RCC 7860 (cell line): ENCODE results near the gene ZSCAN1.

Source experiments
- DNase-seq: peaks from one replicate; pipeline ENCODE4 v3.0.0-alpha.2; 2015; ENCODE audit warnings: low spot score
- FAIRE-seq: peaks from 2 replicates; lab custom pipeline; 2012; peaks lifted over from hg19 to GRCh38; lab: Jason Lieb, UNC

Gene ZSCAN1

DNA sequence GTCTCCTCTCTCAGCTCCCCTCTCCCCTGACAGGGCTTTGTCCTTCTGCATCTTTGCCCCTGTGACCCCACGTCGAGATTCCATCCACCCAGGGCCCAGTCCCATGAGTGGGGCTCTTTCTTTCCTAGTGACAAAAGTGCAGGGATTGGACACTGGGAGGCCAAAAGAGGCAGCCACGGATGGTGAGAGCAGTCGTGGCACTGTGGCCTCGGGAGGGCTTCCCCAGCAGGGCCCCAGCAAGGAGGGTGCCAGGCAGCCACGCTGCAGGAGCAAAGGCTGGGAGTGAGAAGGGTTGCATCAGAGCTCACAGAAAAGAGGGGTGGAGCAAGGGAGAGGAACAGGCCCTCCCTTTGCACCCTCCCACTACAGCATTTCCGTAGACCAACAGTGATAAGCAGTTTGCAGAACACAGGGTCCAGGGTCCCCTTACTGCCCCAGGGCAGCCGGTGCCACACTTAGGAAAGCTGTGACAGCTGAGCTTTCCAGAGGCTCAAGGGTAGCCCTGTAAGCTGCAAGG is 4.9 kb downstream of the ZSCAN1 start:
- DNase-seq, result no peak
- FAIRE-seq, result no peak

DNA sequence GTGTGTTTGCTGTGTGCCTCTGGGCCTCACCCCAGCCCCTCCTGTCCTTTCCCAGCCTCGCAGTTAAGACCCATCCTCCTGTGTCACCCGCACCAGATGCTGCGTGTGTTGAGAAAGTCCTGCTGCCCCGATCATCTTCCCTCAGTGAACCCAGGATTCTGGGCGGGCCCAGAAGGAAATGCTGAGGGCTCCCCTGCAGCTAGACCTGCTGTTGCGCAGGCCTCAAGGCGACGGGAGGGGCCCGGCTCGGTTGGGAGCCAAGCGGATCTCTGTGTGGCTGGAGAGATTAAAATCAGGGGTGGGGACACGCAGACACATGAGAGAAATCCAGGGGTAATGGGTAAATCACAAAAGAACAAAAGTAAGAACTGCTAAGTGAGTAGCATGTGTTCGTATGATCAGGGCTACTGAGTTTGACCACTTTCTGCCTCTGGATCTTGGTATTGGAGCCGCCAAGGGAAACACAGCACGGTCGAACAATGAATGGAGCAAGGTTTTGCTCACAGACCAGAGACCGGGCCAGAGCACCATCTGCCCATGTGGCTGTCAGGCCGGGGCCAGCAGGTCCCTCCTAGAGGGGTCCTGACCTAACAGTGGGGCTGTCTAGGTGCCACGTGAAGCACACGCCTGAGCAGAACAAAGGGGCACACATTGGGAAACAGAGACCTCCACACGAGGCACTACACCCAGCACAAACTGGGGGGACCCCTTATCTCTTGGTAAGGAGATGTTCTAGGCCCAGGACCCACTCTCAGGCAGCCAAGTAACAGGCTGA is 7.1 kb downstream of the ZSCAN1 start:
- DNase-seq (no peak), FAIRE-seq (no peak)

DNA sequence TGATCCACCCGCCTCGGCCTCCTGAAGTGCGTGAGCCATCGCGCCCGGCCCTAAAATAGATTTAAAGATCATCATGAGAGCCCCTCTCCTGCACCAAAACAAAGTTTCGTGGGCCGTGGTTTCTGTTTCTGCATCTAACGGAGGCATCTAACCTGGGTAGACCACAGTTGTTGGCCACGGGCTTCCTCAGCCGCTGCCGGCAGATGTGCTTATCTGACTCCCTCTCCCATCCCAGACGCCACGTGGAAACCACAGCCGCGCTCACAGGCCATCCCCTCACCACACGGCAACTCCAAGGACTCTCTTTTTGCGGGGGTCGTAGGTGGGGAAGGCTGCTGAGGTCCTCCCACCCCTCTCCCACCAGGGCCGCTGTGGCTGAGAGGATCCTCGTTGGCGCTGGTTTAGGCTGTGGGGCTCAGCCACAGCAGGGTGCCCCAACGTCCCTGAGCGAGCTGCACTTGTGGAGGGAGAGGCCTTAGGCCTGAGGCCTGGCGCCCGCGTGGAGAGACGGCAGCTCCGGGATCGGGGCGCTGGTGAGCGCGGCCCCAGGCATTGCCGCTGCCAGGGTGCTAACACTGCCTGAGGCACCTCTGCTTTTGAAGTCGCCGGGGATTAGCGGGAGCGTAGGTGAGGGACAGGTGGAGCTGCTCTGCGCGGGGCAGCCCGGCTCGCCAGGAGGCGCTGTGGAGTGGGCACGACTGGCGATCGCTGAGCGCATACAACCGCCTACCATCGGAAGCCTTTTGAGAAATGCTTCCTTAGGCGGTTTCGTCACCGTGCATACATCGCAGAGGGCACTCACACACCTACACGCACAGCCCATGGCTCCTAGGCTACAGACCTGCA is 8.9 kb downstream of the ZSCAN1 start:
- no peak for DNase-seq
- FAIRE-seq, result no peak

DNA sequence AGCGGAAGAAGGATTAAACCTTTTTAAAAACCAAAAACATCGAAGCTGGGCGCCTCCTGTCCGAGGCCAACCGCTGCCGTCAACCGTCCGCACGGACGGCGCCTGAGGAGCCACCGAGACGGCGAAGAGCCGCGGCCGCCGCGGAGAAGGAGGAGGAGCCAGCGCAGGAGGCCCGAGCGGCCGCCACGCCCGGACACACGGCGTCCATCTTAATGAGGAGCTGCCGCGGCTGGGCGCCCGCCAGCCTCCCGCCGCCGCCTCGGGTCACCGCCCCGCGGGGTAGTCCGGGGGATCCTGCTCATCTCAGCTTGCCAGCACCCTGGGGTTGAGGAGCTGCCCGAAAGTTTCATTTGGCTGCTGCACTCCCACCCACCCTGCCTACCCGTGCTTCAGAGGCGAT is 10.6 kb downstream of the ZSCAN1 start:
- FAIRE-seq, result no peak
- no peak for DNase-seq

DNA sequence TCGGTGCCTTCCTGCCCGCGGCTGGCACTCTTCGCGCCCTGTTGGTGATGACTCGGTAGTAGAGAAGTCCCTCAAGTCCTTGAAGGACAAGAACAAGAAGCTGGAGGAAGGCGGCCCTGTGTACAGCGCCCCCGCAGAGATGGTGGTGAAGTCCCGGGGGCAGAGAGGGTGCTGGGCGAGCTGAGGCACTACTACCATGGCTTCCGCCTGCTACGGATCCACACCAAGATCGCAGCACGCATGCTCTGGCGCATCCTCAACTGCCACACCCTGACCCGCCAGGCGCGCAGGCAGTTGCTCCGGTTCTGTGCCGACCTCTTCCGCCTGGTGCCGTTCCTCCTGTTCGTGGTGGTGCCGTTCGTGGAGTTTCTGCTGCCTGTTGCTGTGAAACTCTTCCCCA is 11.1 kb downstream of the ZSCAN1 start:
- FAIRE-seq (no peak), DNase-seq (no peak)

DNA sequence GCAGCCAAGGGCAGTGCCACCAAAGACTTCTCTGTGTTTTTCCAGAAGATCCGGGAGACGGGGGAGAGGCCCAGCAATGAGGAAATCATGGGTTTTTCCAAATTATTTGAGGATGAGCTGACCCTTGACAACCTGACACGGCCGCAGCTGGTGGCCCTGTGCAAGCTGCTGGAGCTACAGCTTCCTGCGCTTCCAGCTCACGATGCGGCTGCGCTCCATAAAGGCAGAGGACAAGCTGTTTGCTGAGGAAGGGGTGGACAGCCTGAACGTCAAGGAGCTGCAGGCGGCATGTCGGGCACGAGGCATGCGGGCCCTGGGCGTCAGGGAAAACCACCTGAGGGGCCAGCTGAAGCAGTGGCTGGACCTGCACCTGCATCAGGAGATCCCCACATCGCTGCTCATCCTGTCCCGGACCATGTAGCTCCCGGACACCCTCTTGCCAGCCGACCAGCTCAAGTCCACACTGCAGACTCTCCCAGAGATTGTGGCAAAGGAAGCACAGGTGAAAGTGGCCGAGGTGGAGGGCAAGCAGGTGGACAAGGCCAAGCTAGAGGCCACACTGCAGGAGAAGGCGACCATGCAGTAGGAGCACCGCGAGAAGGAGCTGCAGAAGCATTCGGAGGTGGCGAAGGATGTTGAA is 11.7 kb downstream of the ZSCAN1 start:
- DNase-seq (no peak), FAIRE-seq (no peak)

DNA sequence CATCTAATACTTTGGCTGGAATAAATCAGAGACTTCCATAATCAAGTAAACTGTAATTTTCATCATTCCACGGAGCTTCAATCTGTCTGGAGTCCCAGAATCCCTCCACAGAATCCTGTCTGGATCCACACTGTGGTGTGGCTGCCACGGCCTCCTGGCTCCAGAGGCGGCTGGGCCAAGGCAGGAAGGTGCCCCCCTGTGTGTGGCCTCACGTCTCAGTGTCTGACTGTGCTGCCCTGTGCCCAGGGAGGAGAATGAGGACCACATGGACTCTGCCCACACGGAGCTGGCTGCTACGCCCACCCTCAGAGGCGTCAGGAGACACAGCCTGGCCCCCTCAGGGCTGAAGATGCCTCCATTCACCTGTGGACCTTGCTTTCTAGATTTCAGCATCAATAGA is 13.0 kb downstream of the ZSCAN1 start:
- FAIRE-seq, result no peak
- DNase-seq, result no peak

DNA sequence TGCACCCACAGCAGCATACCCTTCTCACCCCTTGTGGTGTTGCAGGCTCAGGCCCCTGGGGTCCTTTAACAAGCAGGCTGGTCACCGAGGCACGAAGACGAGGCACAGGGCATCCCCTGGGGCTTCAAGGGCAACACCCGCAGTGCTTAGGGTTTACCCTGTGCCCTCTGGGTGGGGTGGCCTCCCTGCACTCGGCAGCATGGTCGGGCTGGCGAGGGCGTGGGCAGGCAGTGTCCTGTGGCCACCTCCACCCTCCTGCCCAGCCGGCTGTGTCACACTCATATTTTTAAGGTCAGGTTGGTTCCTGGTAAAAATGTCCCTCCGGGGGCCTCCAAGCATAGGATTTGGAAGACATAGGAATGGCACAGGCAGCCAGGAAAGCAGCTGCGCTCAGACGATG is 13.8 kb downstream of the ZSCAN1 start:
- no peak for DNase-seq

DNA sequence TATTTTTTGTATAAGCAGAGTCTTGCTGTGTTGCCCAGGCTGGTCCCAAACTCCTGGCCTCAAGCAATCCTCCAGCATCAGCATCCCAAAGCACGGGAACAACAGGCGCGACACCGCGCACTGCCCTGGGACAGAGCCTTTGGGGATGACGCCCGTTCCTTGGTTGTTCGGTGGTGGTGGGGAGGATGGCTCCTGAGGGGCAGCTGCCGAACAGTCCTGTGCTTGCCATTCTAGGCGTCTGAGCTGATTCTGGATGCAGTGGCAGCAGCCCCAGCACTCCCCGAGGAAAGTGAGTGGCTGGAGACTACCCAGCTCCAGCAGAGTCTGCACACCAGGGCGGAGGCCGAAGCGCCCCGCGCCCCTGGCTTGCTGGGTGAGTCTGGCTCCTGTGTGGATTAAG is 18.4 kb downstream of the ZSCAN1 start:
- DNase-seq, result no peak
- FAIRE-seq, result no peak

More for the DNA sequence above, 13.8 kb downstream of the ZSCAN1 start:
- no peak for FAIRE-seq

DNA sequence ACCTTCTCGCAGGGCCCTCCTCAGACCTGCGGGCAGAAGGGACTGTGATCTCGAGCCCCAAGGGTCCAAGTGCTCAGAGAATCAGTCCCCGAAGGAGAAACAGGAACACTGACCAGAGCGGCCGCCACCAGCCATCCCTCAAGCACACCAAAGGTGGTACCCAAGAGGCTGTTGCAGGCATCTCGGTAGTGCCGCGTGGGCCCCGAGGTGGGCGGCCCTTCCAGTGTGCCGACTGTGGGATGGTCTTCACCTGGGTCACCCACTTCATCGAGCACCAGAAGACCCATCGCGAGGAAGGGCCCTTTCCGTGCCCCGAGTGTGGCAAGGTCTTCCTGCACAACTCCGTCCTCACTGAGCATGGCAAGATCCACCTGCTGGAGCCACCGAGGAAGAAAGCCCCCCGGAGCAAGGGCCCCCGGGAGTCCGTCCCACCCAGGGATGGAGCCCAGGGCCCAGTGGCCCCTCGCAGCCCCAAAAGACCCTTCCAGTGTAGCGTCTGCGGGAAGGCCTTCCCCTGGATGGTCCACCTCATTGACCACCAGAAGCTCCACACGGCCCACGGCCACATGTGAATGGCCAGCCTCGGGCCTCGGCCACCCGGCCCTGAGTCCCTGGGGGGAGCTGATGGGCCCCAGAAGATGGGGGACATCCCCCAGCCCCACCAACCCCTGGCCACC is 19.8 kb downstream of the ZSCAN1 start:
- FAIRE-seq (no peak), DNase-seq (no peak)

DNA sequence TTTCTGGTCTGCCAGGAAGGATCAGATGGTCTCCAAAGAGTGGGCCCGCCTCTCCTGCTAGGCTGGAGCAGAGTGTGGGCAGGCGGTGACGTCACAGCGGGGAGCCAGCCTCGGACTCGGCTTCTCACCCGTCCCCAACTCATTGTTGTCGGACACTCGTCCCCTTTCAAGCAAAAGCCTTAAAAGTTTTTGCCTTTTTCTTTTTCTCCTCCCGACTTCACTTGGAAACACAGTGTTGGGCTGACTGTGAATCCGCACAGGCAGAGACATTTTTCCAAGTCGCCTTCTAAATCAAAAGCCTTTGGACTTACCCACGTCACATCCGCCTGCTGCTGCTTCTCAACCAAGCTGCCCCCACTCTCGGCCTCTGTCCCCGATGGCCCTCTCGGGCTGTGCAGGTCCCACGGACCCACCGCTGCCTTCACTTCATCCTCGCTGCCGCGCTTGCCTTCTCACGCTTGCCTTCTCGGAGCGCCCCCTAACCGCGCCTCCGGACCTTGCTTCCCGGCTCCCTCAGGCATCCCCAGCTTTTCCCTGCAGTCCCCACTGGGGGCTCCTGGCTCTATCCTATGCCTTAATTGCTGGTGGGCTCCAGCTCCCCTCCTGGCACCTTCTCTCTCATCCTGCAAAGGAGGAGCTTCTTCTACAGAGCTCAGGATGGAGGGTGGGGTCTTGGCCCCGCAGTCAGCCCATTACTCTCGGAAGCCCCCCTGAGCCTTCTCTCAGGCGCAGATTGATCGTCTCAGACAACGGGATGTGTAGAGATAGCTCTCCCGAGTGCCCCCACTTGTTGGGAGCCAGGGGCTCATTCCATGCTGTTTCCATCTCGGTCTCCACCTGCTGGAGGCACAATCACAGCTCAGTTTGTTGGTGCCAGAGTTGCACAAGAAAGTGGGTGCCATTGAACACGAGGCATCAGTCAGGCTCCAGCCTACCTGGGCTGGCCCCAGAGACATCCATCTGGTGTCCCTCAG is 21.4 kb downstream of the ZSCAN1 start:
- no peak for FAIRE-seq
- no peak for DNase-seq

DNA sequence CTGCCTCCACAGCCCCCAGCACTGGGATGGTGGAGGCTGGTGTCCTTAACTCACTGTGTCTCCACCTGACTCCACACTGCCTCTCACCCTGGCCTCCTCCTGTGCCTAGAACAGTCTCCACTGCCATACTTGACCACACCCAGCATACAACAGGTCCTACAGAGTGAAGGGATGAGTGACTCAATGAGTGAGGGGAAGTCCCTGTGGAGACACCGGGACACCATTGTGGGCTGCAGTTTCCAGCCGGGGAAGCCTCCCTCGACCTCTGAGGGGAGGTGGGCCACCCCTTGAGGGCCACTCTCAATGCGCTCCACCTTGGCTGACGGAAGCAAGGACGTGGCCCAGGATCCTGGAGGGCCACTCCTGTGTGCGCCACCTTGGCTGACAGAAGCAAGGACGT is 22.4 kb downstream of the ZSCAN1 start:
- no peak for FAIRE-seq
- no peak for DNase-seq

DNA sequence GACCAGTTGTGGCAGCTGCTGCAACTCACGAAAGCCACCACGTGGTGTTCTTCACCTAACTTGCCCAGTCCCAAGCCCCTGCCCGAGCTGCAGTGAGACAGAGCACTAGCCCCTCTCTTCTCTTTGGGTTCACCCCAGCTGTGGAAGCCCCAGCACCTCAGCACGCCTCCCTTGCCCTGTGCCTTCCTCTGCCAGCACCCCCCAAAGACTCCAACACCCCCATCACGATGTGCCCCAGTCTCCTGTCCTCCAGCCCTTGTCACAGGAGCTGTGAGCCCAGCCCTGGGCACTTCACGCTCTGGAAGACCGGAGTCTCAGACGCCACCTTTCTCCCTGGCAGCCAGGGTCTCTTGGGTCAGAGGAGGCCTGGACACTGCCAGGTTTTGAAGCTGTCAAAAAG is 23.0 kb downstream of the ZSCAN1 start:
- no peak for FAIRE-seq
- DNase-seq, result no peak

DNA sequence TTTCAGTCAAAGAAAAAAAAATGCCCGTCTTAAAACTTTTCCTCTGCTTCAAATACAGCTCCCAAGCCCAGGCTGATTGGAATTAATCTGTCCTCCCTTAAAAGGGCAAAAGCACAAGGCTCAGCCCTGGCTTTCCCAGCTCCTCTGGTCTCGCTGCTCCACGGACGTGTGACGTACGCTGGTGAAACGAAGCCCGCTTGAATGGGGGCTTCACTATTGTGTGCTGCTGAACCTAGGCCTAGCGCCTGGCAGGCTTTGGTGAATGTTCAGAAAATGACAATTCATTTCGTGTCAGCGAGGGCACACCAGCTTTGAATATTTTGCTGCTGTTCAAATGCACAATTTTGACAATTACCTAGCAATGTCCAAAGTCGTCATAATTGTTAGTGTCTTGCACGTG is 24.6 kb downstream of the ZSCAN1 start:
- DNase-seq (no peak), FAIRE-seq (no peak)

DNA sequence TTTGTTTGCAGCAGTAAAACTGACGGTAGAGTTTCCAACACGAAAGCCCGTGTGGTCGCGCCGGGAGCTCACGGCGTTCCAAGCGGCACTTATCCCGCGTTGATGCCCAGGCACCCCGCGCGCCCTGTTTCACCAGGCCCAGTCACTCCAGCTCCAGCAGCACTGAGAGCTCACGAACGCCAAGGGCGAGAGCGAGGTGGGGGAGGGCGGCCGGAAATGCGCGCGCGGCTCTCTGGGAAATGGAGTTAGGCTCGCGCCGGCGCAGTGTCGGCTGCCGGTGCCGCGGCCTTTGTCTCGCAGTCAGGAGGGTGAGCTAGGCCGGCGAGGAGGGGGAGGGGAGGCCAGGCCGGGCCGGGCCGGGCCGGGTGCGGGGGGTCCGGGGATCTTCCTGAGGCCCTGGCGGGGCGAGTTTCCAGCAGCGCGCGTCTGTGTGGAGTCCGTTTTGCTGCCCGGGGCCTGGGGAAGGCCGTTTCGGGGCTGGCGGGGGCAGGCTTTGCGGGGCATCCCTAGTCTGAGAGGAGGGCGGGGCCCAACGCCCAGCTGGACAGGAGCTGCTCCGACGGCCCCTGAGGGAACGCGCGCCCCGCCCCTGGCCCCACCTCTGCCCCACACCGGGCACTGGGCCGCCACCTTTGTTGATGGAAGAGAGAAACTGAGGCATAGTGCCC is 25.3 kb downstream of the ZSCAN1 start, which contains the start of gene ZNF135:
ZNF135 (plus strand) TSS at position 280 of the 668 bp plus-strand sequence. CDS start 721 bp downstream, outside the sequence.
- FAIRE-seq (no peak), DNase-seq (no peak)

DNA sequence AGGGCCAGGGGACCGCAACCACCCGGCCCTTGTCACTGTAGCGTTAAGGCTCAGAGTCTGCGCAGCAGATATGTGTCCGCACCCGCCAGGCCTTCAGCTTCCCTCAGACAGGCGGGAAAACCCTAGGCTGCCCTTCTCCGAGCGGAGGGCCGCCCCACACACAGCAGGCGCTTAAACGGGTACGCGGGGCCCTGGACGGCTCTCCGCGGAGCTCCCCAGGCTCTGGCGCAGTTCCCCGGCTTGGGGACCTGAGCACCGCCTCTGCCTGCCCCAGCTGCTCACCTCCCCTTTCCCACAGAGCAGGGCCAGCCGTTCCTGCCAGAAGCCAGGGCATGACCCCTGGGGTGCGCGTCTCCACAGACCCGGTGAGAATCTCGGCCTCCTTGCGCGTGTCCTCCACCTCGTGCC is 25.9 kb downstream of the ZSCAN1 start:
- no peak for DNase-seq
- FAIRE-seq, result no peak

DNA sequence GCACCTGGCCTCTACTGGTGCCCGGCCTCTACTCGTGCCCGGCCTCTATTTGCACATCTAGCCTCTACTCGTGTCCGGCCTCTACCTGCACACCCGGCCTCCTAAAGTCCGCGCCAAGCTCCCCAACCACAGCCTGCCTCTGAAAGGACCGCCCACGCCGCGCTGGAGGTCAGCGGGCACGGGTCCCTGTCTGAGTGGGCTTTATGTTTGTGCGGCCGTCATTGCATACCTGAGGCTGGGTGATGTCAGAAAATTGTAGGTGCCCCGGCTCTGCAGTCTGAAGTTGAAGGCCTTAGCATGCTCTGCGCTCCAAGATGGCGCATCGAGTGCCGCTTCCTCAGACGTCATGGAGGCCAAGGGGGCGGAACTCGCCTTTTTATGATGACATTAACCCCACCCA is 26.4 kb downstream of the ZSCAN1 start:
- FAIRE-seq, result no peak

DNA sequence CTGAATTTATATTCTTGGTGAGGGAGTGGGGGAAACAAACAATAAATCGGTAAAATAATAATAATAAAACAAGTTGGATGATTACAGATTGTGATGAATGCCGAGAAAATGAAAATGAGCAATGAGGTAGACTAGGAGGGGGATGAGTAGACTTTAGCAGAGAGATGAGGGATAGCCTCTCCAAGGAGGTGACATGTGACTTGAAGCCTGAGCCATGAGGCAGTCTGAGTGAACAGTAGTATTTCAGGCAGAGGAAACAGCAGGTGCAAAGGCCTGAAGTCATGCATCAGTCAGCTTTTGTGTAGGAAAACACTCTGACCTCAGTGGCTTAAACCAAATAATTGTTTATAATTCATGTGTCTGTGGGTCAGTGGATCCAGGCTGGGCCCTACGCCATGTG is 29.9 kb downstream of the ZSCAN1 start:
- no peak for FAIRE-seq
- no peak for DNase-seq

More for the DNA sequence above, 26.4 kb downstream of the ZSCAN1 start:
- no peak for DNase-seq
